GM10248 (cell line): ENCODE data around the gene MAN2A1.

ENCODE experiments used
- CTCF ChIA-PET: fragments of 300-600 bp; sonication (Branson Sonifier 250); formaldehyde crosslinking; extraction: SDS; loops from one replicate; lab custom pipeline; 2021; ENCODE audit warnings: antibody characterized with exemption; lab: Yijun Ruan, JAX
- POLR2A ChIA-PET: fragments of 350-650 bp; sonication (Branson Sonifier 250); formaldehyde crosslinking; extraction: SDS; loops from one replicate; lab custom pipeline; 2020; ENCODE audit warnings: antibody characterized with exemption; lab: Yijun Ruan, JAX
- DNase-seq: peaks from one replicate; pipeline ENCODE4 v3.0.0; 2012; ENCODE audit errors: extremely low spot score
- TF ChIP-seq, protein P1 (sequence below): IDR thresholded peaks from 2 replicates; pipeline ENCODE4 v1.5.1; 2012; ENCODE audit warnings: mild to moderate bottlenecking, low read depth; ENCODE audit errors: extremely low read depth, missing control alignments, control extremely low read depth

MAN2A1 gene

DNA sequence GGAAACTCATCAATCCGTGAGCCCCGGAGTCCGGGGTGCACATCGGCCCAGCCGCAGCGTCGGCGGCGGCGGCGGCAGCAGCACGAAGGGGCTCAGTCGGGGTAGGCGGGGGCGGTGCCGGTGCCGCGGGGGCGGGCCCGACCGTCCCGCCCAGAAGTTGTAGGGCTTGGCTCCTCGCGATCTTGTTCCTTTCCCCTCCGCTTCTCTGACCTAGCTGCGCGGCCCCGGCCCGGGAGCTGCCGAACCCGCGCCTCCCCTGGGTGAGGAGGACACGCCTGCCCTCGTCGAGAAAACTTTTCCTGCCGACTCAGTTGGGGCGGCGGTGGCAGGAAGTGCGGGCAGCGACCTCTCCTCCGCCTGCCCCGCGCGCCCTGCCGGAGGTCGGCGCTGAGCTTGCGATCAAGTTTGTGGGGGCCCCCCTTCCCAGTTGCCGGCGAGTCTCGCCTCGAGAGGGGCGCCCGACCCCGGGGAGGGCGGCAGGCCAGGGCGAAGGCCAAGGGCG lies at the start of gene MAN2A1:
Gene MAN2A1 (plus strand): TSS at position 188 of the 502 bp plus-strand sequence. CDS start 491 bp downstream, outside the sequence.
- ChIA-PET CTCF (interaction anchor here (0.8 to 3.1 kb wide), 8 partner anchors 9 to 32 kb away, joined by 3 to 9 read pairs (median 4); no protein-coding TSS in a partner anchor), POLR2A (no interaction called here)
- TF ChIP-seq, protein P1, sequence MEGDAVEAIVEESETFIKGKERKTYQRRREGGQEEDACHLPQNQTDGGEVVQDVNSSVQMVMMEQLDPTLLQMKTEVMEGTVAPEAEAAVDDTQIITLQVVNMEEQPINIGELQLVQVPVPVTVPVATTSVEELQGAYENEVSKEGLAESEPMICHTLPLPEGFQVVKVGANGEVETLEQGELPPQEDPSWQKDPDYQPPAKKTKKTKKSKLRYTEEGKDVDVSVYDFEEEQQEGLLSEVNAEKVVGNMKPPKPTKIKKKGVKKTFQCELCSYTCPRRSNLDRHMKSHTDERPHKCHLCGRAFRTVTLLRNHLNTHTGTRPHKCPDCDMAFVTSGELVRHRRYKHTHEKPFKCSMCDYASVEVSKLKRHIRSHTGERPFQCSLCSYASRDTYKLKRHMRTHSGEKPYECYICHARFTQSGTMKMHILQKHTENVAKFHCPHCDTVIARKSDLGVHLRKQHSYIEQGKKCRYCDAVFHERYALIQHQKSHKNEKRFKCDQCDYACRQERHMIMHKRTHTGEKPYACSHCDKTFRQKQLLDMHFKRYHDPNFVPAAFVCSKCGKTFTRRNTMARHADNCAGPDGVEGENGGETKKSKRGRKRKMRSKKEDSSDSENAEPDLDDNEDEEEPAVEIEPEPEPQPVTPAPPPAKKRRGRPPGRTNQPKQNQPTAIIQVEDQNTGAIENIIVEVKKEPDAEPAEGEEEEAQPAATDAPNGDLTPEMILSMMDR, result no peak
- peak; percentile 73 for DNase-seq

GRCh38 chr5:109640976-109641375 lies 48.8 kb upstream of the MAN2A1 start:
- ChIA-PET POLR2A (no interaction called here), CTCF (interaction anchor here (1.4 kb wide), 1 partner anchor 12 kb away, joined by 4 read pairs; no protein-coding TSS in a partner anchor)
- TF ChIP-seq, protein P1, result no peak
- DNase-seq, result no peak

- CTCF ChIA-PET, result interaction anchor here (1.2 kb wide), 1 partner anchor 12 kb away, joined by 3 read pairs; no protein-coding TSS in a partner anchor
- POLR2A ChIA-PET, result no interaction called here
- TF ChIP-seq, protein P1, result no peak
These were observed 45.9 kb upstream of the MAN2A1 start for GRCh38 chr5:109643791-109644350.

DNA sequence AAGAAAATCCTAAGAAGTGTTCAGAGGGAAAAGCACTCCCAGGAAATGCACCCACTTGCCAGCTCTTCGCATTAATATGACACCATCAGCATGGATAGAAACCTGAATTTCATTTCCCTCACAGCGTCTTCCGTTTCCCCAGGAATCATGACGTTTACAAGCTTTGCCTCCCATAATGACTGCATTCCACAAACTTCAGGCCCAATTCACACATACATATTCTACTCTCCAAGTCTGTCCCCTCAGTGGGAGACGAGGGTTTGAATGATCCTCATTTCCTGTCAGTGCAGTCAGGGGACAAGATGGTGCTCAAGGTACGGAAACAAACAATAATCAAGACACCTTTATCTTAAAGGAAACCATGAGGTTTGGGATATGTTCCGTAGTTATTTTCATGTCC lies 44.9 kb upstream of the MAN2A1 start:
- ChIA-PET POLR2A (no interaction called here), CTCF (interaction anchor here (1.0 to 1.2 kb wide), 2 partner anchors 8 to 13 kb away, joined by 3 read pairs; no protein-coding TSS in a partner anchor)
- DNase-seq, result no peak
- TF ChIP-seq, protein P1, result no peak

More at GRCh38 chr5:109643791-109644350, 45.9 kb upstream of the MAN2A1 start:
- no peak for DNase-seq

DNA sequence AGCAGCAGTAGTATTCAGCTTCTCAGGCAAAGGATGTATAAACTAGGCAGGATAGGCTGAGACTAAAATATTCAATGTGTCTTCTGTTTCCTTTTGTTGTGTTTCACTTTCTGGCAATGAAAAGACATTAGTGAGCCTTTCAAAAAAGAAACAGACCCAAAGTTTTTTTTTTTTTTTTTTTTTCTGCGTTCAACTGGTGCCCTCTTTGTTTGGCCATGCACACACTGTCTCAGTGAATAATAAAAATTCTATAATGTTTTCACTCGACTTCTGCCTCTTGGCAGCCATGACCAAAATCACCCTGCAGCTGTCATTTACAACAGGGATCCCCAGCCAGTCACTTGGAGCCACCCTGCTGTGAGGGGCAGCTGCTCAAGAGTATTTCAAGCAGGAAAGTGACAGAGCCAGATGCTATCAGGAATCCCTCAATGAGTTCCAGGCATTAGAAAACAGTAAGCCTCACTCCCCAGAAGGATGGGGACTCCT lies 44.0 kb upstream of the MAN2A1 start:
- ChIA-PET CTCF (no interaction called here), POLR2A (no interaction called here)
- no peak for DNase-seq
- TF ChIP-seq, protein P1, result no peak

DNA sequence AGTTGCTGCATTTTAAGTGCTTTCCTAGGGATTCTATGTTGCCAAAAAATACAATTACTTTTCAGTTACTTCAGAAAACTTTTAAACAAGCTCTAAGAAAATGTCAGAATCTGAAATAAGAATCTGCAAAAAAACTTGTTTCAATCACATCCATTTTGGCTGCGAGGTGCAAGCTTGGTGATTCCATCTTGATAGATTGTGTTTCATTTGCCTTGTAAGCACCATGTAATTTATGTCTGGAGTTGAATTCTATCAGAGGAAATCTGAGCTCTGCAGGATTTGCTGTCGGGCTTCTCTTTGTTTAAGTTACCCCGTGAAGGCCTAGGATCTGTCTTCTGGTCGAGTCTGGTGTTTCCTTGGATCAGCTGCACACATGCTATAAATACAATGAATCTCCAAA lies 40.4 kb upstream of the MAN2A1 start:
- POLR2A ChIA-PET, result no interaction called here
- TF ChIP-seq, protein P1, result no peak
- no peak for DNase-seq
- CTCF ChIA-PET, result interaction anchor here (1.2 kb wide), 1 partner anchor 17 kb away, joined by 3 read pairs; no protein-coding TSS in a partner anchor
